IMR-90 (cell line): ENCODE measurements around the gene CDC42EP1.

Experiments
- BHLHE40 ChIP-seq: fragments of 150-350 bp; IDR thresholded peaks from 2 replicates; pipeline ENCODE4 v1.6.1; 2016; ENCODE audit warnings: mild to moderate bottlenecking, low read depth, low read length
- SMC3 ChIP-seq: fragments of 150-350 bp; IDR thresholded peaks from 2 replicates; pipeline ENCODE4 v1.6.1; 2016; ENCODE audit warnings: low read depth, mild to moderate bottlenecking, antibody characterized with exemption, low read length, moderate library complexity
- TF ChIP-seq, protein P1 (sequence below): conservative IDR thresholded peaks from 2 replicates; pipeline ENCODE4 v1.5.1; 2012; ENCODE audit warnings: mild to moderate bottlenecking, low read depth, low read length, improper control_type of control experiment

DNA sequence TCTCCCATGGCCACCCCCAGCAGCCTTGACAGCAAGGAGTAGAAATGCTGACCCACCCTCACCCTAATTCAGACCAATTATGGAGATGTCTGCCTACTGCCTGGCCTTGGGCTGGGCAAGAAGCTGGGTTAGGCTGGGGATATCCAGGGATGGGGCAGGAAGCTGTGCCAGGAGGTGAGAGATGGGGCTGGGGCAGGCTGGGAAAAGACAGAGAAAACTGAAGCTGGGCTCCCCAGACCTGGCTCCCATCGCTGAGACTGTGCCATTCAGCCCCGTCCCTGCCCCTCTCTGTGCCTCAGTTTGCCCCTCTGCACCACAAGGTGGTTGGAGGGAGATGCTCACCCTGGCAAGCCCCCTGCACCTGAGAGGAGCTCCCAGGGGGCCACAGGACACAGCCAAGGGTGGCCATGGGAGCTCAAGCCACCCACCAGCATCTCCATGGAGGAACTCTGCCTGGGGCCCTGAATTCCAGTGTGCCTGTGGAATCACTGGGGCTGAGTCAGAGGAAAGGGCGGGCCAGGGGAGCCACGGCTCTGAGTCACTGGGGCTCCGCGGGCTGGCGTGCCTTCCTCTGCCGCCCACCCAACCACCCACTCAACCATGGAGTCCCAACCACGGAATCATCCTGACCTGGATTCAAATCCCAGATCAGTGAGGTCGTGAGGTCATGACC lies 35.1 kb upstream of the CDC42EP1 start:
- TF ChIP-seq BHLHE40 (no peak; the same call in 1 of the 2 replicates), SMC3 (no peak)
- TF ChIP-seq, protein P1, sequence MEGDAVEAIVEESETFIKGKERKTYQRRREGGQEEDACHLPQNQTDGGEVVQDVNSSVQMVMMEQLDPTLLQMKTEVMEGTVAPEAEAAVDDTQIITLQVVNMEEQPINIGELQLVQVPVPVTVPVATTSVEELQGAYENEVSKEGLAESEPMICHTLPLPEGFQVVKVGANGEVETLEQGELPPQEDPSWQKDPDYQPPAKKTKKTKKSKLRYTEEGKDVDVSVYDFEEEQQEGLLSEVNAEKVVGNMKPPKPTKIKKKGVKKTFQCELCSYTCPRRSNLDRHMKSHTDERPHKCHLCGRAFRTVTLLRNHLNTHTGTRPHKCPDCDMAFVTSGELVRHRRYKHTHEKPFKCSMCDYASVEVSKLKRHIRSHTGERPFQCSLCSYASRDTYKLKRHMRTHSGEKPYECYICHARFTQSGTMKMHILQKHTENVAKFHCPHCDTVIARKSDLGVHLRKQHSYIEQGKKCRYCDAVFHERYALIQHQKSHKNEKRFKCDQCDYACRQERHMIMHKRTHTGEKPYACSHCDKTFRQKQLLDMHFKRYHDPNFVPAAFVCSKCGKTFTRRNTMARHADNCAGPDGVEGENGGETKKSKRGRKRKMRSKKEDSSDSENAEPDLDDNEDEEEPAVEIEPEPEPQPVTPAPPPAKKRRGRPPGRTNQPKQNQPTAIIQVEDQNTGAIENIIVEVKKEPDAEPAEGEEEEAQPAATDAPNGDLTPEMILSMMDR, result no peak
